Middle frontal gyrus (tissue), 1 donor: ENCODE results near the gene TRIO.
"Not testable (repeated sequence)": the region's sequence is repeated elsewhere in the genome, so short reads cannot be mapped to it uniquely, and the experiment has no call there.

ENCODE experiments used
- DNase-seq: peaks from one replicate; pipeline ENCODE4 v3.0.0-alpha.2; 2015; ENCODE audit warnings: low spot score; ENCODE audit errors: extremely low spot score

Gene TRIO

DNA sequence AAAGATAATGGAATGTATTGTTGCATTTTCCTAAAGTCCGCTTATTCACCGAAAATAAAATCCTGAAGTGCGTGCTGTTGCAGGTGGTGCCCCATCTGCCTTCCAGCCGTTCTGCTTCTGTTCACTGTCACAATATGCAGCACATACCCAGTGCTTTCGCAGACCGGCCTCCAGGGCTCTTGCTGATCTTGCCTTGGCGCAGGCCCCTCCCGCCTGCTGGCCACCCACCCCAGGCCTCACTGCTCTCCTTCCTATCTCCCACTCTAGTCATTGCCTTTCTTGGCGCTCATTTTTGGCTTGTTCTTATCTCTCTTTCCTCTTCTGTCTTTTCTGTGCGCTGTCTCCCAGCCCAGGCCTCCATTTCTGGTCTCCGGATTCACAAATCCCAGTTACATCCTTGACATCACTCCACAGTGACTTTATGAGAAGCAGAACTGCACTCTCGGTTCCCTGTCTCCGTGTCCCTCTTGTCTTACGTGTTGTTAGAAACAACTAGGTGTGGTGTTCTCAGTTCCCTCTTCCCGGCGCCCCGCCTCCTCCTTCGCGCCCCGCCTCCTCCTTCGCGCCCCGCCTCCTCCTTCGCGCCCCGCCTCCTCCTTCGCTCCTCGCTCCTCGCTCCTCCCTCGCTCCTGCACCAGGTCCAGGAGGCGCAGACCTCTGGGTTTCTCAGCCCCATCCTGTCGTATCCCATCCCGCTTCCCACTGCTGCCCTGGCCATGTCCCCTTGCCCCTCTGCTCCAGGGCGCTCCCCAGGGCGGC, 236.8 kb downstream of the TRIO start:
- no peak for DNase-seq

DNA sequence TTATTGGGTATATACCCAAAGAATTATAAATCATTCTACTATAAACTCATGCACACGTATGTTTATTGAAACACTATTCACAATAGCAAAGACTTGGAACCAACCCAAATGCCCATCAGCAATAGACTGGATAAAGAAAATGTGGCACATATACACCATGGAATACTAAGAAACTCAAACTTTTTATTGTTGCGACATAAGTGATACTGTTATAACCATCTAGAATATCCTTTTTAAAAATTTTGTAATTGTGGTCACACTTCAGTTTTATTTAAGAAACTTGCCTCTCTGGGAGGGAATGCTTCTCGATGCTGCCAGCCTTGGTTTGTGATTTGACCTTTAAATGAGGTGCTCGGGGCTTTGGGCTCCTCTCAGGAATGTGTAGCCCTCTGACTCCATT, 237.6 kb downstream of the TRIO start:
- no peak for DNase-seq

DNA sequence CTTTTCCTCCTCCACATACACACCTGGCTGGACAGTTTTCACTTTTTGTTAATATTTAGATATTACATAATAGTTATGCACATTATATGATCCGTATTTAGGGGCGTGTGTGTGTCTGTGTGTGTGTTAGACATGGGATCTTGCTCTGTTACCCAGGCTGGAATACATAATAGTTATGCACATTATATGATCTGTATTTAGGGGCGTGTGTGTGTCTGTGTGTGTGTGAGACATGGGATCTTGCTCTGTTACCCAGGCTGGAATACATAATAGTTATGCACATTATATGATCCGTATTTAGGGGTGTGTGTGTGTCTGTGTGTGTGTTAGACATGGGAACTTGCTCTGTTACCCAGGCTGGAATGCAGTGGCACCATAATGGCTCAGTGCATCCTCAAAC, 239.5 kb downstream of the TRIO start:
- DNase-seq = no peak

DNA sequence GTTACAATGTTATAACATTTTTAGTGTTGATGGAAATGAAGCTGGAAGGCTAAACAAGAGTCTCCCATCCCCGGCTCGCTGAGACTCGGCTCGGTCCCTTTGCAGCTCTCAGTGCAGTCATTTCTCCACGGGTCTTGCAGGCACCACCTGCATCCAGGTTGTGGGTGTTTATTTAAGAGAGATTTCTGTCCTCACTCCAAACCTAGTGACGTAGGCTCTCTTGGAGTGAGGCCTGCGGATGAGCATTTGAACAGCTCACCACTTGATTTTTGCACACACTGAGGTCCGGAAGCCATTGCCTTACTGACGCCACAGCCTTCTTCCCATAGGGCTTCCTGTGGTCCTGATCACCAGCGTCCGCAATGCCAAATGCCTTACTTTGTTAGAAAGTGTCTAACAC, 240.8 kb downstream of the TRIO start:
- no peak for DNase-seq

DNA sequence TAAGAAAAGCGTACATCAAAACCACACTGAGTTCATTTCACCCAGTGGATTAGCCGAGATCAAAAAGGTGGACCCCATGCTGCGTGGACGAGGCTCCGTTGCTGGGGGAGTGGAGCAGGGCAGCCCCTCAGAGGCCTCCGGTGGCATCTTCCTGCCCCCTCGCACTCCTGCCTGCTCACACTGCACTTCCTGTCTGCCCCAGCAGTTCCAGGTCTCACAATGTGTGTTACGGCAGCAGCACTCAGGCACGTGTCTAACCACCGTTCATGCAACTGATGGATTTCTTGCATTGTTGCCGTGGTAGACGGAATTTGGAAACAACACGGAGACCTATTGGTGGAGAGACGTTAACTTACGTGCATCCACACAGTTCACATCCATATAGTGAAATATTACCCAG, 241.9 kb downstream of the TRIO start:
- DNase-seq = no peak

DNA sequence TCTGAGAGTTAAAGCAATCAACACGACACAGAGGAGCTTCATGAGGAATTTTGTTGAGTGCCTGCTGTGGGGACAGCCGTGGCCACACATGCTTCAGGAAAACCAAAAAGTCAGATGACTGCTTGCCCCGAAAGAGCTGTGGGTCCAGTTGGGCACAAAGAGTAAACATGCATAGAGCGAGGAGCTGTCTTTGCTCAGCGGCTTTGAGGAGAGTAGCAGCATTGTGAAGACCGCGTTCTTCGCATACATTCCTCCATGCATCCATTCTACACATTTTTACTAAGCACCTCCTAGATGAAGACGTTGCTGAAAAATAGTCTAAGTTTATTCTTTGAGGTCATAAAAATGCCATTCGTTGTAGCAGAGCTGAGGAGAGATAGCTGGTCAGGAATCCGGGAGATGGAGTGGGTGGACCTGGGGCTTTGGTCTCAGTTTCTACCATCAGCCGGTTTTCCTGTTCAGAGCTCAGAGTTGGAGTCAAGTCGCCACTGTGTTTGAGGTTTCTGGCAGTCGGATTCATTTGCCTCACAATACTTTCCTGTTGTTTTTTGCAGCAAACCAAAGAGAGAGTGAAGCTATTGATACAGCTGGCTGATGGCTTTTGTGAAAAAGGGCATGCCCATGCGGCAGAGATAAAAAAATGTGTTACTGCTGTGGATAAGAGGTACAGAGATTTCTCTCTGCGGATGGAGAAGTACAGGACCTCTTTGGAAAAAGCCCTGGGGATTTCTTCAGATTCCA, 243.9 kb downstream of the TRIO start:
- DNase-seq = no peak

DNA sequence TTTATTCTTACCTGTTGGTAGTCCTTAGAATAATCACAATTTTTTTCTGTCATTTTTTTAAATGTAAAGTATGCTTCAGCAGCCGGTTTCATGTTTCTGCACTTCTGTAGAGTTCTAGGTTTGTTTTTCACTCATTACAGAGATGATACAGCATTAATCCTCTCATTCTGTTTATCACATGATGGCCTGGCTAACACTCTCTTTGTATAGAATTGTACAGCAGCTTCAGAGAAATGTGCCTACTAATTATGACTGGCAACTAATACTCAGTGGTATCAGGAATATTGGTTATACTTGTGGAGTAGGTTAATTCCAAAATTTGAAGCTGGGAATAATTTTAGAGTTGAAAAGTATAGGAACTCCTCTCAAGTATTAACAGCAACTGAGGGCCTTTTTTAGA, 245.6 kb downstream of the TRIO start:
- no peak for DNase-seq

DNA sequence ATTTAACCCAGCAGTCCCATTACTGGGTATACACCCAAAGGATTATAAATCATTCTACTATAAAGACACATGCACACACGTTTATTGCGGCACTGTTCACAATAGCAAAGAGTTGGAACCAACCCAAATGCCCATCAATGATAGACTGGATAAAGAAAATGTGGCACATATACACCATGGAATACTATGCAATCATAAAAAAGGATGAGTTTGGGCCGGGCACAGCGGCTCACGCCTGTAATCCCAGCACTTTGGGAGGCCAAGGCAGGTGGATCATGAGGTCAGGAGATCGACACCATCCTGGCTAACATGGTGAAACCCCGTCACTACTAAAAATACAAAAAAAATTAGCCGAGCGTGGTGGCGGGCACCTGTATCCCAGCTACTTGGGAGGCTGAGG, 249.4 kb downstream of the TRIO start:
- DNase-seq = not testable (repeated sequence)

DNA sequence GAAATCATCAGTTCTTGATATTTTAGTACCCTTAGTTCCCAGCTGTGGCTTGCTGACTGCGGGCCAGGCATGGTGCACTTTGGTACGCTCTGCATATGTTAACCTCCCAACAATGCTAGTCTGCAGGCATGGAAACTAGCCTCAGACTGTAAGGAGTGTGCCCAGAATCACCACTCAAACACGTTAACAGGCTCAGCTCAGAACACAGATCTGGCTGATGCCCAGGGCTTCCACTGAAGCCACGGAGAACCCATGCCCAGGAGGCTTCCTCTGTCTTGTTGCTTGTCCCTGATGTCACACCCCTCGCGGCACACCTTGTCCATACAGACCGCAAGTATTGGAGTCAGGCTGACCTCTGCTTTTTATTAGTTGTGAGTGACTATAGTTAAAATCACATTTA, 251.2 kb downstream of the TRIO start:
- no peak for DNase-seq

DNA sequence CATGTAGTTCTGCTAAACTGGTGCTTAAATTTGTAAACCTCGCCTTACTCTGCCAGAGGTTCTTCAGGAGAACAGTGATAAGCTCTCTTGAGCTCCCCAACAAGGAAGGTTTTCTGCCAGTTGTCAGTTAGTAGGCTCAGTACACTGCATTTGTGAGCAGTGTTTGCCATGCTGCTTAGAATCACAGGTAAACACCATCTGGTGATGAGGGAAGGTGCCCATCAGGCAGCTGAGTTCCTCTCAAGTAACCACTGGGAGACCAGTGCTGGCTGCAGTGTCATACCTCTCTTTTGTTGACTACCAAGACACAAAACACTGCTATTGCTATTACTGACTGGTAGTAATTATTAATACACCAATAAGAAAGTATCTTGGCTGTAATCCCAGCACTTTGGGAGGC, 252.3 kb downstream of the TRIO start:
- DNase-seq = no peak

DNA sequence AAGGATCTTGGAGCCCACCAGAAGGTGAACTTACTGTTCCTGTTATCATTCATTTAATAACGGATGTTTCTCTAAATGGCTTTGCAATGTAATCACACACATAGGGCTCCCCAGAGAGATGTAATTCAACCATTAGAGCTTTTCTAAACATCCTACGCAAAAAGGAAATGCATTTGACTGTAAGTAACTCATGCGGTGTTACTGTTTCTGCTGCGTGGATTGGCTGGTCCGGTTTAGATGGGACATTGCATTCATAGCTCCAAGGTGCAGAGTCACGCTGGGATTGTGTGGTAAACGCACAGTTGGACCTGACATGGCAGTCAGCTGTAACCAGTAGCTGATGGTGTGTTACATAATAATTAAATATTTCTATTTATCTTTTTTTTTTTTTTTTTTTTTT, 252.9 kb downstream of the TRIO start:
- no peak for DNase-seq

DNA sequence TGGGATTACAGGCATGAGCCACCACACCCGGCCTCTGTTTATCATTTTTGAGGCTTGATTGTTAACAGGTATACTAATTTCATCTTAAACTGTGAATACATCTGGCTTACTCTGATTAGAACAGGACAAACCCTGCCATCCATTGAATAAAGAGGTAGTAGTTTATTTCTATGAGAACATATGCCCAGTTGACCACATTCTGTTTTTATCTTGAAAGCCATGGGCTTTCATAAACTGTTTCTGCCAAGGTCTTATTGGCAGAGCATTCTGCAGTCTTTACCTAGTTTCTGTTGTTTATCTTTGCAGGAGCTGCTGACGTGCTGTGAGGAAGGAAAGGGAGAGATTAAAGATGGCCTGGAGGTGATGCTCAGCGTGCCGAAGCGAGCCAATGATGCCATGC, 253.6 kb downstream of the TRIO start:
- DNase-seq = no peak

DNA sequence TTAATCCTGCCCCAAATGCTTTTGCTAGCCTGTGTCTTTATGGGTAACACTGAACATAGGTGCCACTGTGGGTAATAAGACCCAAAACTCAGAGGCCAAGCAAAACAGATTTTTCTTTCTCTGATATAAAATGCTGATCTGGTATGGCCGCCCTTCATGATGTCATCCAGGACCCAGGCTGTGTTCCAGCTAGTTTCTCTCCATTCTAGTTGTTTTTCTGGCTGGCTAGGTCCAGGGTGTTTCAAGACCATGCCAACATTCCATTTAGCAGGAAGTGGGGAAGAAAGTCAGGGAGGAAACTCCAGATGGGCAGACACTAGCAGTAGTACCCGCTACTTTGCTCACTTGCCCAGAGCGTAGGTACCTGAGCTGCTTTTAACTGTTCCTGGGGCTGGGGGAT, 254.6 kb downstream of the TRIO start:
- no peak for DNase-seq

DNA sequence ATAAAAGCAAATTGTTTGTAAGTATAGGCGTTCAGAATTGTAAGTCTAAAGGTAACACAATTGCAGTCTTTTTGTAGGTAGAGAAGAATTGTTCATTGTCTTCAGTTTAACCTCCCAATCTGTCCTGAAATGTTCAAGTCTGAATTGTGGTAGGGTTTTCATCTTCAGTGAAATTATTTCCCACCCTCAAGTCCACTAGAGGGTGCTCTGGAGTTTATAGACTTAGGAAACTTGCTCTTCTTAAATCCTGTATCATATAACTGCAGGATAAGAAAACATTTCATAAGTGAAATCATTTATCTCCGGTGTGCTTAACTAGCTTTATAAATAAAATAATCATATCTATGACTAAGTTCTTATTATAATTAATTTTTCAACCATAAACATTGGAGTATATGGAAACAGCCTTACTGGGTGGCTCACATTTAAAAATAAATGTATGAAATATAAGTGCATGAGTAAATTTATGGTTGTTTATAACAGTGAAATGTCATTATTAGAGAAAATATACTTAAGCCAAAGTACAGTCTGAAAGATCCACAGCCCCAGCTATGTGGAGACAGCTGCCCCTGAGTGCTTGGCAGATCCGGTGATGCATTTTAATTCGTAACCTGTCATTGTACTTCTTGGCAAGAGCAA, 256.0 kb downstream of the TRIO start:
- no peak for DNase-seq

DNA sequence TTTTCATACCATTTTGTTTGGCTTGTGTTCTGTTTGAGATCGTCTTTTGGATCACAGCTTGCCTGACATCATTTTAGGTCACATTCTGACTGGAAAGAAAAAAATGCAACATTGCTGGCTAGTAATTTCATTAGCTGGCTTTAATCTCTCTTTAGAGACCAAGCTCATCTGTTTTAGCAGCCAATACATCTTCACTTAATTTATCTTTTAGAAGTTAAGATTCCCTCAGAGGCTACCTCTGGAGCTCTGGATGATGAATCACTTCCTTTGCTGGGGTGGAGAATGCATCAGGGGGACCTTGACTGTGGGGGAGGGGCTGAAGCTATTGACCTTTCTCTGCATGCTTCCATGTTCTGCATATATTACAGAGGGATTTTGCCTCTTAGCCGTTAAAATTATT, 256.9 kb downstream of the TRIO start:
- no peak for DNase-seq

DNA sequence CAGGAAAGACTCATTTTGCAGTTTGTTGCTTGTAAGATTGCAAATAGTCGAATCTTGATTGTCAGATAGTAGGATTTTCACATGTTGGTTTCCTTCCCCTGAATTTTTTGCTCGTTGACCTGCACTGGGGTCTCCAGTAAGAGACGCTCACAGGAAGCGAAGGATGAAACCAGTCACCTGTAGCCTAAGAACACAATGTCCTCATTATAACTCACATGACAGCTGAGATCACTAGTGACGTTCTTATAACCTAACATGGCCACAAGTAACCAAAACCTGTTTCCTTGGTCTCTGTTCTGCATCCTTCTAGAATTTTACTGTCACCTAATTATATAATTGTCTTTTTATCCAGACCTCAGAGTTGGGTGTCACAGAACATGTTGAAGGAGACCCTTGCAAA, 257.5 kb downstream of the TRIO start:
- no peak for DNase-seq

DNA sequence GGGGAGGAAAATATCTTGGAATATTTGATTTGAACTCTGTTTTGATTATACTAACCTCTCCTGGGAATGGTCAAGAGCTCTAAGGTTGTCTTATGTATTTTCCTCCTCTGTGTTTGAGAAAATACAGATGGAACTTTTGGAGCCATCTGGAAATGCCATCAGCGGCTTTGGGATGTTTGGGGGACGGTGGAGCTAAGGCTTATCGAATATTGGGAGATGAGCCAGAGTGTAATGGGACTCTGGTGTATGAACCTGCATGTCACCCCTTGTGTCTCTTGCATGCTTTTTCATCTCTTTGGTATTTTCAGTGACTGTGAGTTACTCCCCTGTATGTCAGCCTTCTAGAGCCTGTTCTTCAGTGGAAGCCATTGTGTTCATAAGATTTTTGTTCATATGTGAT, 258.5 kb downstream of the TRIO start:
- no peak for DNase-seq

DNA sequence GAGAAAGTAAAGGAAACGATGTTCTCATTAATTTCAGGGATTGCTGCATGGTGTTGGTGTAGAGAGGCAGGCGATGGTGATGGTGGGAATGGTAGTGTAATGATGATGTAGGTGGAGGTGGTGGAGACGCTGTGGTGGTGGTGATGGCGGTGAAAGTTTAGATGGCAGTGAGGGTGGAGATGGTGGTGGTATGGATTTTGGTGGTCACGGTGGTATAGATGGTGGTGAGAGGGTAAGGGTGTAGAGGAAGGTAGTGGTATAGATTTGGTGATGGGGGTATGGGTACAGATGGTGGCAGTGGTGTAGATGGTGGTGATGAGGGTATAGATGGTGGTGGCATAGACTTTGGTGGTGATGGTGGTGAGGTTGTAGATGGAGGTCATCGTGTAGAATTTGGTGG, 259.3 kb downstream of the TRIO start:
- DNase-seq = no peak

DNA sequence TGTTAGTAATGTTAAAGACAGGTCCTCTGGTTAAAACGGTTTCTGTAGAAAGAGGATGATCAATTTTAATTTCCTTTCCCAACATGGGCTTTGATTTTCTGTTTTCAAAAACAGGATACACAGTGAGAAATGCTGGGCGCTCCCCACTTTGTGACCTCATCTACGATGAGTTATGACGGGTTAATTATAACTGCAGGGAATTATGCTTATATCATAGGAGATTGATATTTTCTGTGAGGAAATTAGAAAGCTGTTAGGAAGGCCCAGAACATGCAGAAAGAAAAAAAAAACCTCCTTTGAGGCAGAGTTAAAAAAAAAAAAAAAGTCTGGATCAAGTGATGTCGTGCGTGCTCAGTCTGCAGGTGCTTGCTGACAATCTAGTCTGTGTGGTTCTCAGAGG, 261.6 kb downstream of the TRIO start:
- no peak for DNase-seq

DNA sequence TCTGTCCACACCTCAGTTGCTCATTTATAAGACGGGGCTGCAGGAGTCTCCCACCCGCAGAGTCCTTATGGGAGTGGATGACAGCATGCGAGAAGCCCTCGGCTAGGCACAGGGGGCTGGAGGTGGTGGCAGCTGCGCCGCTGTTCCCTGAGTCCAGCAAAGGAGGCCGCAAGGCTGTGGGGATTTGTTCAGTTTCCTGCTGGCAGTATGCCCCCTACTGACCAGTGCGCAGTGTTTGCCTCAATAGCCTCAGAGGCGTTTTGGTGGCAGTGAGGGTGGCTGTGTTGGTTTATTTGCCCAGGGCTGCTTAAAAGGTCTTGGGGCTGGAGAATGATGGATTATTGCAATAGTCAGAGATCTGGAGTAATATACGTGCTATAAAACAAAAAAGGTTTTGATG, 262.1 kb downstream of the TRIO start:
- no peak for DNase-seq

DNA sequence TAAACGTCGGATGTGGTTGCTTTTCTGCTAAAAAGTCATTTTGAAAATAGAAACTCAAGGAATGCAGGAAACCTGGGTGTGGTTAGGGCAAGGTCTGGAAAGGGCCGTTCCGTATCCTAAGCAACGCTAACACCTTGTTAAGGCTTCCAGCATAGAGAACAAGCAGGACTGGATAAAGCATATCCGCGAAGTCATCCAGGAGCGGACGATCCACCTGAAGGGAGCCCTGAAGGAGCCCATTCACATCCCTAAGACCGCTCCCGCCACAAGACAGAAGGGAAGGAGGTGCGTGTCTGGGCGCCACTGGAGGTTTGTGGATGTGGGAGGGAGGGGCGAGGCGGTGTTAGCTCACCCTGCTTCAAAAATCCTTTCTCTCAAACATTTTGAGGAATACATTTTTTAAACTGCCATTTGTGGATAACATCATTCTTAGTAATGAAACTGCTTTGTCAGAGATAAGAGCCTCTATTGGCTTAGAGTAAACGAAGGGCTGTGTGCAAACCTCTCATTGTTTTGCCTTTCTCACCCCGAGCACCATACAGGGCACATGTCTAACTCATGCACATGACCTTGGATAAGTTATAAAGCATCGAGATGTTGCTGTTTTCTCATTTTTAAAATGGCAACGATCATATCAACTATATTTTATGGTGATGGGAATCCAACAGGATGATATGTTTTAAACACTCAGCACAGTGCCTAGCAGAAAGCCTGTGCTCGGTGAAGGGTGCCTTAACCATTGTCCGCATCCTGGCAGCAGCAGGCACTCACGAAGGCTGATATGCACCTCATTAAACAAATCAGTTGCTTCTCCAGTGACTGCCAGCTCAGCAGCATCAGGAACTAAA, 262.8 kb downstream of the TRIO start:
- no peak for DNase-seq

DNA sequence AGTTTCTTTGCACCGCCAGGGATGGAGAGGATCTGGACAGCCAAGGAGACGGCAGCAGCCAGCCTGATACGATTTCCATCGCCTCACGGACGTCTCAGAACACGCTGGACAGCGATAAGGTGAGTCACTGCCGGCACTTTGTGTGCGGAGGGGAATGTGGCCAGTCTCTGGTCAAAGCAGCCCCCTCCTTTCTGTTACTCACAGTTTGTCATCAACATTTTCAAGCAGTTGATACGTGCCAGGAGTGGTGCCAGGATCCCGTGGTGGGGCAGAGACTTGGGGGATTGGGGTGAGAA, 263.4 kb downstream of the TRIO start:
- DNase-seq = no peak
